ENCODE measurements around the gene HMCN2.
A peak's percentile ranks its signal among the peaks of the same experiment; 100 is the strongest.

HMCN2 gene

DNA sequence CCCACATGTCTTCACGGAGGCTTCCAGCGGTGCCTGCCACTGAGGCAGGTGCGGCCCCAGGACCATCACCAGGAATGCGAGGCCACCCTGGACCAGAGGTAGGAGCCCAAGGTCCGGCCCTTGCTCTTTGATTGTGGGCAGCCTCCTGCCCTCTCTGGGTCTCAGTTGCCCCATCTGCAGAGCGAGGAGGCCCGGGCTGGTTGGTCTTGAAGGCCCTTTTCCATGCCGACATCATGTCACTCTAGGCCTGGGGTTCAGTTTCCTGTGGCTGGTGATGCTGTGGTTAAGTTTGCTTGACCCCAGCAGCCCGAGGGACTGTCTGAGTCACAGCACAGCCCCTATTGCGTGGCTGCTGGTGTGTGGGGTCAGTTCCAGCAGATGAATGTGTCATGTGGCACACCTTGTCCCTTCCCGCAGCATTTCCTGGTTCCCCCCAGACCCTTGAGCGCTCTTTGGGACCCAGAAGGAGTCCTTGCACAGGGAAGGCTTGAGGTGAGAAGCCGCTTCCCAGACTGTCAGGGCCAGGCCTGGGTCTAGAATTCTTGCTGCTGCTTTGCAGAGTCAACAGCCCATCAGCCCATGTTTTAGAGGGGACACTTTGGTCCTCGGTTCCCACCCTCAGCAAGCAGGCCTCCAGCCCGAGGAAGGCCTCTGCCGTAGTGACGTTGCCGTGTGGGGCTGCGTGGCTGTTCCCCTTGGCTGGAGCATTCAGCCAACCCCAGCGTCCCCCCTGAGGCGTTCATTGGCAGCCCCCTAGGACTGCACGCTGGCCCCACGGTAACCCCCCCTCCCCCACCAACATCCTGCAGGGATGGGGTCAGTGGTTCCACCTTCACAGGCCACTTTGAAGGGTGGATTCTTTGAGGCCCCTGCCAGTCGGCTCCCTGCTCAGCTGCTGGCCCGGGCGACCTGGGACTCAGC lies 31.0 kb upstream of the HMCN2 start:
- Mint-ChIP-seq H3K4me1 (ENCODE audit: low read depth) (peaks cover 5% of the 10 kb centered on the region), H3K27ac (no peak overlapping the region), H3K4me3 (no peak overlapping the region), H3K9me3 (ENCODE audit: low read depth) (no peaks in the 10 kb centered on the region), H3K36me3 (peaks cover 2% of the 10 kb centered on the region), H3K27me3 (no peaks in the 10 kb centered on the region)

DNA sequence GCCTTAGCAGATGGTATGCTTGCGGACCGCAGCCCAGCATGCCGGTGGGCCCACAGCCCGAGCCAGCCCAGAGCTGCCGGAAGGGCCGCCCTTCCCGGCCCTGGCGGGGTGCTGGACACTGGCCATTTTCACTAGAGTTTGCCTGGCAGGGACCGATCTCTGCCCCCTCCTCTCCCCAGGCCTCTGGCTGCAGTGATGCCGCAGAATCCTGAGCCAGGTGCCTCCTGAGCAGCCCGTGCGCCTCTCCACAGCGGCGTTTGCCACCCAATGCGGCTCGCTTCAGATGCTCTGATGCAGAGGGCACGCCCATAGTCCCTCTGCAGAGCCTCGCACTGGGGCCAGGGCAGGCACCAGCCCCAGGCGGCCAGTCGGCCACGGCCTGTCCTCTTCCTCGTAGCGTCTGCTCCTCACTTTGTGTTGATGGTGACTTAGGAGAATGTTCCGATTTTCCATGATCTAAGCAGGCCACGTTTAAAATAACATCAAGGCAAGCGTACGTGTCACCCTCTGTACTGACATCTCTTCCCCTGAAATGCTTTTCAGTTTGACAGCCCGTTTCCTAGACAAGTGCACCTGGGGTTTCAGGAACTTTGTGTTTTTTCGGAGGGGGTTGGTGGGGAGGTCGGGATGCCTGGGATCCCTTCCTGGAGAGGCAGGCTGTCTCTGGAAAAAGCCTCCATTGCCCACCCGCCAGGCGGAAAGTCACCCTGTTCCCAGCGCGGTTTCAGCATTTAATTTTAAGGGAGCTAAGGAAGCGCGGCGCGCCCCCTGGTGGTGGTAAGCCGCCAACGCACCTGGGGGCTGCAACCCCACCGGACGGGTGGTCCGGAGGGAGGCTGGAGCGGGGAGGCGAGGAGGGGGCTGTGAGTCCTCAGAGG lies 29.8 kb upstream of the HMCN2 start:
- peaks cover 2% of the 10 kb centered on the region for H3K36me3 Mint-ChIP-seq
- peak overlapping the region; percentile 27 for H3K4me3 Mint-ChIP-seq
- H3K27me3 Mint-ChIP-seq = no peaks in the 10 kb centered on the region
- H3K9me3 Mint-ChIP-seq (ENCODE audit: low read depth) = no peaks in the 10 kb centered on the region
- H3K27ac Mint-ChIP-seq = no peak overlapping the region
- peaks cover 16% of the 10 kb centered on the region for H3K4me1 Mint-ChIP-seq (ENCODE audit: low read depth)

DNA sequence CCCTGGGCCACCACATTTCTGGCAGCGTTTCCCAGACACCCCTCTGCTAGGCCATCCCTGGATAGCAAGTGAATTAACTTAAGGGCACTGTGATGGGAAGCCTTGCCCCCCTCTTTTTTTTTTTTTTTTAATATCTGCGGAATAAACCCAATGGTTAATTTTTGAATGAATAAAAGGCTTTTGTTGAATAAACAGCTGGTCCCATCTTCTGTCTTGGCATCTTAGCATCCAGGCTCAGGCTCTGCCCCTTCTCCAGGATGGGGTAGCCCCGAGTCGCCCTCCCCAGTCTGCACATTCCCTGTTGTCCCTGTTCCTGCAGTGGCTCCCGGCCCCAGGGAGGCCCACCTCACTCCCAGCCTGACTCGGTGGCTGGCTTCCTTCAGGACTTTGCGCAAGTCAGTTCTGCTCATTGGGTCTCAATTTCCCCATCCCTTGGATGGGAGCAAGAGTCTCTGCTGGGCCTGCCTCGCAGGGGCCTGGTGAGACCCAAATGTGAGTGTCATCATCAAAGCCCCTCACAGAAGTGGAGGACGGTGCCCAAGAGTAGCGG lies 29.0 kb upstream of the HMCN2 start:
- Mint-ChIP-seq H3K4me3 (no peak overlapping the region), H3K9me3 (ENCODE audit: low read depth) (no peaks in the 10 kb centered on the region), H3K4me1 (ENCODE audit: low read depth) (peaks cover 17% of the 10 kb centered on the region), H3K36me3 (peaks cover 2% of the 10 kb centered on the region), H3K27ac (no peak overlapping the region), H3K27me3 (no peaks in the 10 kb centered on the region)

DNA sequence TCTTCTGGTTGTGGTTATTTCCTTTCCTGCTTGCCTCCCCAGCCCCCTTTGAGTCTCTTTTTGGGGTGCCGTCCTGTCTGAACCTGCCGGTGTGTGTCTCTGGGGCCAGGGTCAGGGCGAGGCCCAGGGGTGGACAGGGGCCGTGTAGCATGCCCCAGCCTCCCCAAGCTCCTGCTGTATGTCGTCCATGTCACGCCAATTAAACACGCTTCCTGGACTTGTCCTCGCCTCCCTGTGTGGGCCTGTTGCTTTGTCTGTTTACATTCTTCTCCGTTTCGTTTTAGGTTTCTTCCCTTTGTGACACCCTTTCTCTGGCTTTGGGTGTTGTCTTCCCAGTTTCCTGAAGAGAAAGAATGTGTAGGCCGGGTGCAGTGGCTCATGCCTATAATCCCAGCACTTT lies 28.5 kb upstream of the HMCN2 start:
- no peaks in the 10 kb centered on the region for H3K9me3 Mint-ChIP-seq (ENCODE audit: low read depth)
- peaks cover 17% of the 10 kb centered on the region for H3K4me1 Mint-ChIP-seq (ENCODE audit: low read depth)
- H3K27ac Mint-ChIP-seq = no peak overlapping the region
- H3K36me3 Mint-ChIP-seq = peaks cover 2% of the 10 kb centered on the region
- H3K27me3 Mint-ChIP-seq = no peaks in the 10 kb centered on the region
- H3K4me3 Mint-ChIP-seq = no peak overlapping the region

DNA sequence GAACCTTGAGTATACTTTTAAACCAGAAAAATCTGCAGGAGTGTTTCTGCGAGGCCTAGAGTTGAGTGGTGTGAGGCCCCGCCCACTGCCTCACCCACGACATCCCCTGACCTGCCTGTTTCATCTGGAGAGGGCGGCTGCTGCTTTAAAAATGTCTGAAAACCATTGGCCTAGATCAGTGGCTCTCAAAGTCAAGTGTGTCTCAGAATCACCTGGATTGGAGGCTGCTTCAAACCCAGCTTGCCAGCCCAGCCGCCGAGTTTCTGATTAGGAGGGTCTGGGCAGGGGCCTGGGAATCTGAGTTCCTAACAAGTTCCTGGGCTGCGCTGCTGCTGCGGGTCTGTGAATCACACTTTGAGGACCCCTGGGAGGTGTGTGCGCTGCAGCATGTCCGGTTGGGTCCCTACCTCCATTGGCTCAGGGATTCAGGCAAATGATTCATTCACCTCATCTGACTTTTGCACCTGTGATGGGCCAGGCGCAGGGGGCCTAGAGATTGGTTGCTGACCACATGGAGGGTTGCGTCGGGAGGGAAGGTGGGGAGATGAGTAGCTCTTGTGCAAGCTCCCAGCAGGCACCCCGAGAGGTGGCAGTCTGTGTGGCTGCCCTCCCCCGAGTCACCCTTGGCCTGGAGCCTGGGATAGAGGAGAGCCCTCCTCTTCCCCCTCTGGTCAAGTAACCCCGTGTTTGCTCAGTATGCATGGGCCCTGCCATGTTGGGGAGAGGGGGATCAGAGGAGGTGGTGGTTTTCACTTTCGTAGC lies 27.6 kb upstream of the HMCN2 start:
- Mint-ChIP-seq H3K9me3 (ENCODE audit: low read depth) (no peaks in the 10 kb centered on the region), H3K4me1 (ENCODE audit: low read depth) (peaks cover 22% of the 10 kb centered on the region), H3K27me3 (no peaks in the 10 kb centered on the region), H3K36me3 (peaks cover 2% of the 10 kb centered on the region), H3K4me3 (no peak overlapping the region), H3K27ac (no peak overlapping the region)

DNA sequence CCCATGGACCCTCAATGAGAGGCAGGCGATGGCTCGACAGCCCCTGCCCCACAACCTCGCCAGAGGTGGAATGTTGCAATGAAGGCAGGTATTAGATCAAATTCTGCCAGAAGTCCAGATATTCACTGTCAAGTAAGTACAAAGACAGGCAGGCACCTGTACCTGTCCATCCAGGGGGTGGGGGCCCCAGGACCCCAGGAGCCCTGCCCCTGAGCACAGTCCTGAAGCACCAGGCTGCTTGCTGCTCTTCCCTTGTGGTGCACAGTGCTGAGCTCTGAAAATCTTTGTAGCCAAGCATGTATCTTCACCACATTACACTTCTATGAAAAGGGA lies 26.2 kb upstream of the HMCN2 start:
- Mint-ChIP-seq H3K4me3 (no peak overlapping the region), H3K4me1 (ENCODE audit: low read depth) (peaks cover 27% of the 10 kb centered on the region), H3K9me3 (ENCODE audit: low read depth) (no peaks in the 10 kb centered on the region), H3K36me3 (no peaks in the 10 kb centered on the region), H3K27ac (no peak overlapping the region), H3K27me3 (no peaks in the 10 kb centered on the region)

DNA sequence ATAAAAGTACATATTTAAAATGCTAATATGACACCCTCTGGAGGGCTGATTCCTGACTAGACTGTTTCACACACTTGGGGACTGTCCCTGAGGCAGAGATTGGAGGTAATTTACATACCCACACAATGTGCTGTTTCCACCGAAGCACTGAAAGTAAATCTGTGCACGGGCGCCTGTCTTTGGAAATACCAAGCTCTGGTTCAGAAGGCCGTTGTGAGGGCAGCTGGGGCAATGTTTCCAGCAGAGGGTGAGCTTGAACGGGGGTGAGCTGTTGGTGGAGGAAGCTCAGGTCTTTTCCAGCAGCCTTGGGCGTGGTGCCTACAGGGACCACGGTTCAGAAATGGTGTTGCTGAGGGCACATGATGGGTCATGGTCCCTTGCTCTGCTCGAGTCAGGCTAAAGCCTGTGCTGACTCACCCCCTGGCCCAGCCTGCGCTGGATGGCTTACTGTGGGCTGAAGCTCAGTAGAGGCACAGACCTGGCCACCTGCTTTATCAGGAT lies 25.8 kb upstream of the HMCN2 start:
- no peak overlapping the region for H3K27ac Mint-ChIP-seq
- no peak overlapping the region for H3K4me3 Mint-ChIP-seq

DNA sequence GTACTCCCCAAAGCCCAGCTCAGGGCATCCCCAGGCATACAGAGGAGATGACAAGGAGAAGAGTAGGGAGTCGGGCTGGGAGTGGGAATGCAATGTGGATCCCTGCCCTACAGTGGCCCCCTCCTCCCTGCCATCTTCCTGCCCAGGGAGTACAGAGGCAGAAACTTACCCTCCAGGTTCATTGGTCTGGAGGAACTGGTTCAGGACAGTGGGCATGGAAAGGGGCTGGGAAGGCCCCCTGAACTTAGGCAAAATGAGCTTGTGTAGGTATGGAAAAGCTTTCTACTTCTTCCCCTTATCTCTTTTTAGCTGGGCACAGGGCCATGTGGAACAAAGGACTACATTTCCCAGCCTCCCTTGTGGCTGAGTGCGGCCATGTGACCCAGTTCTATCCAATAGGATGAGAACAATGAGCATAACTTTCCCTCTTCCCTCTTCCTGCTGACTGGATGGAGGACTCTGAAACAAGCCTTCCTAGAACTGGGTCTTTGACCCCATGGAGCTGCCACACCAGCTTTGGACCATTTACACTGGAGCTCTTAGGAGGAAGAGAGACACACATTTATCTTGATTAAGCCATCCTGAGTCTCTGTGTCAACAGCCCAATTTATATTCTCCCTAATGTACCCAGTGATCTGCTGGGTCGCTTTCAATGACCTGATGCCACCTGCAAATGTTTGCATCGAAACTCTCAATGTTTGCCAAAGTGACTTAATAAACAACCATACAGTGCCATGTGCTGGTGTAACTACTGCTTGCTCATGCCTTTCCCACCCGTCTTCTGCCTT lies 25.0 kb upstream of the HMCN2 start:
- Mint-ChIP-seq H3K4me3 (no peak overlapping the region), H3K27ac (no peak overlapping the region)

More for the DNA sequence above, 25.8 kb upstream of the HMCN2 start:
- no peaks in the 10 kb centered on the region for H3K27me3 Mint-ChIP-seq
- peaks cover 27% of the 10 kb centered on the region for H3K4me1 Mint-ChIP-seq (ENCODE audit: low read depth)
- H3K9me3 Mint-ChIP-seq (ENCODE audit: low read depth) = no peaks in the 10 kb centered on the region
- H3K36me3 Mint-ChIP-seq = no peaks in the 10 kb centered on the region

DNA sequence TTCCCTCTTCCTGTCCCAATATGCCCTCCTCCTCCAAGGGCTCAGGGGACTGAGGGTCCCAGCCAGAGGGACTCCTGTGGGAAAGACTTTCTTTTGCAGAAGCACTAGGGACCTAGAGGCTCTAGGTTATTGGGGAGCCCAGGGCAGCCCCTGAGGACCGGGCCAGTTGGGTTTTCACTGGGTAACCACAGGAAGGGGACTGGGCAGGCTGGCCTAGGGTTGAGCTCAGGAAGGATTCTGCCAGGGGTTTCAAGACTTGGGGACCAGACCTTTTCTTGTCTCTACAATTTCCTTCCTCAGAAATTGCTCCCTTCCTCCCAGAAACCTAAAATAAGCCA lies 24.4 kb upstream of the HMCN2 start:
- Mint-ChIP-seq H3K4me3 (no peak overlapping the region), H3K27ac (no peak overlapping the region), H3K27me3 (no peaks in the 10 kb centered on the region), H3K36me3 (no peaks in the 10 kb centered on the region), H3K9me3 (ENCODE audit: low read depth) (no peaks in the 10 kb centered on the region), H3K4me1 (ENCODE audit: low read depth) (peaks cover 23% of the 10 kb centered on the region)

More for the DNA sequence above, 25.0 kb upstream of the HMCN2 start:
- H3K4me1 Mint-ChIP-seq (ENCODE audit: low read depth) = peaks cover 27% of the 10 kb centered on the region
- no peaks in the 10 kb centered on the region for H3K9me3 Mint-ChIP-seq (ENCODE audit: low read depth)
- H3K36me3 Mint-ChIP-seq = no peaks in the 10 kb centered on the region
- H3K27me3 Mint-ChIP-seq = no peaks in the 10 kb centered on the region

DNA sequence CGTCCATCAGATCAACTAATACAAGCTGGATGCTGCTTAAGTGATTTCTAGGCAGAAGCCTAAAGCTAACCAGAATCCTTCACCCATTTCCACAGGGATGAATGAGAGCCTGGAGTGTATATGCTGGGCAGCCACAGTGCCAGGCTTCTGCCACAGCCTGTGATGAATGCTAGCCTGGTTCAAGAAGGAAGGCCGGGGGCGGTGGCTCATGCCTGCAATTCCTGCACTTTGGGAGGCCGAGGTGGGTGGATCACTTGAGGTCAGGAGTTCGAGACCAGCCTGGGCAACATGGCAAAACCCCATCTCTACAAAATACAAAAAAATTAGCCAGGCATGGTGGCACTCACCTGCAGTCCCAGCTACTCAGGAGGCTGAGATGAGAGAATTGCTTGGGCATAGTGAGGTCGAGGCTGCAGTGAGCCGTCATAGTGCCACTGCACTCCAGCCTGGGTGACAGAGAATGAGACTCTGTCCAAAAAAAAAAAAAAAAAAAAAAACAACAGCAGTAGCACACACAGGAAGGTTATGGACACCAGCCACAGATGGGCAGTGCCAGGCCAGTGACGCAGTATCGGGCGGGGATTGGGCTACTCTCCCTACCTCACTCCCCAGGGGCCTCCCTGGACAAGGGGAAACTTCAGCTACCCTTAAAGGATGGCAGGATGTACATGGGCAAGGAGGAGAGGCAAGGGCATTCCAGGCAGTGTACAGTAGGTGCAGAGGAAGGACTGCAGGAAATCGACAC lies 23.1 kb upstream of the HMCN2 start:
- no peaks in the 10 kb centered on the region for H3K36me3 Mint-ChIP-seq

DNA sequence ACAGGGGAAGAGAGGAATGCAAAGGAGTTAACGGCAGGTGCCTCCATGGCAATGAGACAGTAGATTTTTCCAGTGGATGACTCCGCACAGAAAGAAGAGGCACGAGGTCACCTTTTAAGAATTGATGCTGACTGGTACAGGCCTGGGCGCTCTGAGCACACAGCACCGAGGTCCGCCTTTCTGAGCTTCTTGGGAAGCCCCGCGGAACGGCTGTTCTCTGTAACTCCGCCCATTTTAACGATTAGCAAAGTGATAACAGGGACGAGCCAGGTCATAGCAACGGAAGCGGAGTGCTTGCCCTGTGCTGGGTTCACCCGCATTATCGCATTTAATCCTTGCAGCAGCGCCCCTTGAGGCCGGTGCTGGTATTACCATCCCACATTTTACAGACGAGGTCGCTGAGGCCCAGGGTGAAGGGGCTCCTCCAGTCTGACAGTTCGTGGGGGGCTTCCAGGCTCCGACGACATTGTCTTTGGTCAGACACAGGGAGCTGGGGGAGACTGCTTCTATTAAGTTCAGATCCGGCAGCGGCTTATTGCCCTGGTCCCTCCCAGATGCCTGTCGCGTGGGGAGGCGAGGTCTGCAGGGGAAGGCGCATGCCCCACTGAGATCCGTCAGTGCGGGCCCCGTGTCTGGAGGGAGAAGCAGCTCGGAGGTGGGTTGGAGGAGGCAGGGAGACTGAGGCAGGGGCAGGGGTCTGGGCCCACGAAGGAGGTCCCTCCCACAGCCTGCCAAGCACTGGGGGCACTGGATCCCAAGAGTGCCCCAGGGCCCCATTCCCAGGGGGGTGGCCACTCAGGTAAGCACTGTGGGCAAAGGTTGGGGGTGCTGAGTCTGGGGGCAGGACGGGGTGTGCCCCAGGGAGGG lies 22.3 kb upstream of the HMCN2 start:
- peak overlapping the region; percentile 59 for H3K4me3 Mint-ChIP-seq
- H3K27ac Mint-ChIP-seq = no peak overlapping the region
- peaks cover 23% of the 10 kb centered on the region for H3K4me1 Mint-ChIP-seq (ENCODE audit: low read depth)
- H3K27me3 Mint-ChIP-seq = no peaks in the 10 kb centered on the region
- H3K9me3 Mint-ChIP-seq (ENCODE audit: low read depth) = no peaks in the 10 kb centered on the region
- H3K36me3 Mint-ChIP-seq = no peaks in the 10 kb centered on the region

More for the DNA sequence above, 23.1 kb upstream of the HMCN2 start:
- Mint-ChIP-seq H3K4me3 (no peak overlapping the region), H3K9me3 (ENCODE audit: low read depth) (no peaks in the 10 kb centered on the region), H3K27me3 (no peaks in the 10 kb centered on the region), H3K27ac (no peak overlapping the region), H3K4me1 (ENCODE audit: low read depth) (peaks cover 23% of the 10 kb centered on the region)

DNA sequence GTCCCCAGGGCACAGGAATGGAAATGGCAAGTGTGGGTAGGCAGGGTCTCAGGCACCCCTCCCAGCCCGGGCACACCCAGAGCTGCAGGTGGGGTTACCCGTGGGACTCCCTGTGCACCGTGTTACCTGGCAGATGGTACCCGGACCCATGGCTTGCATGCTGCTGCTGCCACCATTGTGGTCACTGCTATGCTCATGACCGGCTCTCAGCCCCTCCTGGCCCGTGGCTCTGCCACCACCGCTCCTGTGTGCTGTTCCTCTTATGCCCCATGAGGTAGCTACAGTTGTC lies 21.7 kb upstream of the HMCN2 start:
- no peaks in the 10 kb centered on the region for H3K27me3 Mint-ChIP-seq
- H3K9me3 Mint-ChIP-seq (ENCODE audit: low read depth) = no peaks in the 10 kb centered on the region
- H3K36me3 Mint-ChIP-seq = no peaks in the 10 kb centered on the region
- H3K27ac Mint-ChIP-seq = no peak overlapping the region
- H3K4me3 Mint-ChIP-seq = no peak overlapping the region
- H3K4me1 Mint-ChIP-seq (ENCODE audit: low read depth) = peaks cover 23% of the 10 kb centered on the region

Data from activated naive CD8-positive, alpha-beta T cell (primary cell).